GM12878 (cell line): Measurements from ENCODE around the gene LRRC41. TPM values are rescaled to one million over a fixed set of nuclear protein-coding genes. Genes with fewer than 3 reads are reported as not detected.

ENCODE experiments used
- ATAC-seq: fragments of 200-7000 bp; cut with Tn5 transposase; 3 replicates; pipeline ENCODE4 v1.9.1; 2020; ENCODE audit warnings: mild to moderate bottlenecking, moderate library complexity
- BruUV-seq: library from RNA; stranded (reverse); fragments of 400-500 nt; replicated peaks from 2 replicates; lab custom pipeline; 2021; lab: Mats Ljungman, UMichigan
- CTCF ChIA-PET: fragments of 300-600 bp; sonication (Branson Sonifier 250); formaldehyde crosslinking; extraction: SDS; loops from one replicate; lab custom pipeline; 2021; ENCODE audit warnings: inconsistent platforms; lab: Yijun Ruan, JAX
- POLR2A ChIA-PET: fragments of 350-600 bp; formaldehyde crosslinking; extraction: SDS; loops from one replicate; lab custom pipeline; 2021; ENCODE audit warnings: inconsistent platforms; lab: Charles Lee
- RAD21 ChIA-PET: fragments of 300-600 bp; sonication (Branson Sonifier 250); formaldehyde crosslinking; loops from one replicate; lab custom pipeline; 2023; ENCODE audit warnings: antibody characterized with exemption; ENCODE audit not compliant: unreplicated experiment; lab: Charles Lee
- SMC1A ChIA-PET: fragments of 300-600 bp; sonication (Branson Sonifier 250); formaldehyde crosslinking; loops from one replicate; lab custom pipeline; 2023; ENCODE audit not compliant: unreplicated experiment, uncharacterized antibody; lab: Charles Lee
- DNase-seq: peaks from one replicate; pipeline ENCODE4 v3.0.0-alpha.2; 2011; ENCODE audit warnings: low read depth, low spot score
- FAIRE-seq: peaks from 3 replicates; lab custom pipeline; 2011; peaks lifted over from hg19 to GRCh38; lab: Jason Lieb, UNC
- H2AFZ ChIP-seq: 2 replicates; pipeline ENCODE4 v1.6.0; 2011; ENCODE audit warnings: low read depth, low read length, control low read depth; ENCODE audit not compliant: control insufficient read depth
- H3K27ac ChIP-seq: 2 replicates; pipeline ENCODE4 v1.5.1; 2011; ENCODE audit warnings: control low read depth; ENCODE audit not compliant: control insufficient read depth, insufficient read depth
- H3K27me3 ChIP-seq, 2 experiments: replicated peaks in 1 of 2; 2 replicates each; pipeline versions ENCODE4 v1.6.0 to v1.6.1; 2011; ENCODE audit warnings: low read length in 1 of 2; ENCODE audit not compliant: control insufficient read depth in 2 of 2, insufficient read depth in 2 of 2
- H3K36me3 ChIP-seq, 2 experiments: 2 replicates each; pipeline ENCODE4 v1.5.1; 2011; ENCODE audit warnings: low read length in 1 of 2; ENCODE audit not compliant: control insufficient read depth in 2 of 2, insufficient read depth in 2 of 2
- H3K4me1 ChIP-seq: 2 replicates; pipeline ENCODE4 v1.6.1; 2011; ENCODE audit warnings: mild to moderate bottlenecking, low read length, moderate library complexity, mixed read lengths; ENCODE audit not compliant: control insufficient read depth, insufficient read depth
- H3K4me2 ChIP-seq: 2 replicates; pipeline ENCODE4 v1.6.0; 2011; ENCODE audit warnings: control low read depth; ENCODE audit not compliant: control insufficient read depth, insufficient read depth
- H3K4me3 ChIP-seq: fragments of 200-600 bp; sonication (generic); 2 replicates; pipeline ENCODE4 v1.5.1; 2016
- H3K79me2 ChIP-seq: 2 replicates; pipeline ENCODE4 v1.6.0; 2011; ENCODE audit warnings: low read length; ENCODE audit not compliant: control insufficient read depth, insufficient read depth
- H3K9ac ChIP-seq: 2 replicates; pipeline ENCODE4 v1.8.0; 2011; ENCODE audit warnings: low read length, control low read depth, mixed read lengths; ENCODE audit not compliant: control insufficient read depth, insufficient read depth
- H3K9me3 ChIP-seq: replicated peaks from 3 replicates; pipeline ENCODE4 v1.5.1; 2011; ENCODE audit warnings: mild to moderate bottlenecking, low read length; ENCODE audit not compliant: control insufficient read depth, insufficient read depth
- H4K20me1 ChIP-seq: 2 replicates; pipeline ENCODE4 v1.6.0; 2011; ENCODE audit not compliant: control insufficient read depth, insufficient read depth
- BCL11A ChIP-seq: IDR thresholded peaks from 2 replicates; pipeline ENCODE4 v1.6.1; 2011; ENCODE audit warnings: low read depth, low read length
- NBN ChIP-seq: fragments of 450-650 bp; IDR thresholded peaks from 2 replicates; pipeline ENCODE4 v1.6.1; 2016
- PKNOX1 ChIP-seq: fragments of 450-650 bp; IDR thresholded peaks from 2 replicates; pipeline ENCODE4 v1.6.1; 2016; ENCODE audit warnings: mild to moderate bottlenecking
- RBBP5 ChIP-seq: fragments of 200-600 bp; sonication (generic); conservative IDR thresholded peaks from 2 replicates; pipeline ENCODE4 v1.6.1; 2016
- ZBTB4 ChIP-seq: fragments of 450-650 bp; formaldehyde crosslinking; IDR thresholded peaks from 2 replicates; pipeline ENCODE4 v1.4.0; 2022; ENCODE audit warnings: mild to moderate bottlenecking, moderate library complexity
- WGBS: methylation state at CpG from one replicate; pipeline ENCODE4 v1.1.6; 2016; ENCODE audit warnings: low lambda C conversion rate; ENCODE audit not compliant: insufficient replicate concordance, insufficient coverage; ENCODE audit errors: missing lambda C conversion rate; 5-methylcytosine and 5-hydroxymethylcytosine counted together
- in situ Hi-C: fragments of 300-500 bp; cut with MboI; formaldehyde crosslinking; loops from 9 replicates; pipeline ENCODE4 v1.14.3; 2018; ENCODE audit warnings: mixed read lengths
- intact Hi-C: fragments of 100-400 bp; cut with micrococcal nuclease; formaldehyde crosslinking; loops from one replicate; pipeline ENCODE4 v1.14.2; 2022; ENCODE audit not compliant: unreplicated experiment
- polyA plus RNA-seq, 11 experiments: library from polyadenylated mRNA; depleted of rRNA in 4 of 11; unstranded in 6 of 11; stranded (reverse) in 5 of 11; fragments of >200 nt; fragmentation: Nextera tagmentation in 4 of 11; fragmentation: Illumina TruSeq in 1 of 11; extraction: Ambion mirVana in 4 of 11; extraction: Trizol in 1 of 11; gene quantifications; 1 replicate in 1 of 11; 2 replicates in 10 of 11; pipeline versions ENCODE4 v1.2.1 to v1.2.3, GENCODE V29; 2011 to 2016; ENCODE audit warnings: inconsistent platforms in 2 of 11, missing spikeins in 2 of 11, low read depth in 1 of 11
- total RNA-seq, 4 experiments: library from RNA; depleted of rRNA in 3 of 4; stranded (reverse); fragments of >200 nt in 3 of 4; fragmentation: Illumina TruSeq in 1 of 4; extraction: Trizol in 1 of 4; gene quantifications; 2 replicates each; pipeline versions ENCODE4 v1.2.1 to v1.2.3, GENCODE V29; 2013 to 2021
- TF ChIP-seq, protein P1 (sequence below): fragments of 450-650 bp; formaldehyde crosslinking; IDR thresholded peaks from 2 replicates; pipeline ENCODE4 v1.5.0; 2022; ENCODE audit warnings: mild to moderate bottlenecking, missing genetic modification characterization
- TF ChIP-seq, protein P2 (sequence below): fragments of 450-650 bp; conservative IDR thresholded peaks from 2 replicates; pipeline ENCODE4 v1.6.1; 2017; ENCODE audit warnings: mild to moderate bottlenecking, moderate library complexity

The LRRC41 gene
- total and polyA plus RNA-seq, 10 of the 15 experiments (the other 5 are each of a cell fraction or from before 2014, with no cell fraction given), result 12.0 to 79.9 (median 48.5) TPM

- Histone ChIP-seq H3K4me2 (no peak overlapping the region), H3K4me1 (no peaks in the 10 kb centered on the region), H3K36me3 (no peaks in the 10 kb centered on the region), H3K9ac (no peak overlapping the region), H3K4me3 (no peak overlapping the region), H3K9me3 (peaks cover 4% of the 10 kb centered on the region; the same call in 1 of the 3 replicates), H3K27ac (no peak overlapping the region), H4K20me1 (no peaks in the 10 kb centered on the region), H2AFZ (no peak overlapping the region), H3K79me2 (no peaks in the 10 kb centered on the region), H3K27me3 (no peaks in the 10 kb centered on the region)
- SMC1A ChIA-PET, result no interaction called here
- intact Hi-C loops, result no loop called here
- no peak for ATAC-seq
- RAD21 ChIA-PET, result interaction anchor here (0.6 kb wide), 1 partner anchor 25 kb away, joined by 3 read pairs; no protein-coding TSS in a partner anchor
- 51% methylated on average over 4 of the region's 4 CpGs for WGBS
- CTCF ChIA-PET, result interaction anchor here (0.6 to 1.1 kb wide), 2 partner anchors 8 to 15 kb away, joined by 3 to 5 read pairs; no protein-coding TSS in a partner anchor
- in situ Hi-C loops, result no loop called here
- no peak for DNase-seq
- FAIRE-seq, result no peak
- TF ChIP-seq RBBP5, result no peak
- TF ChIP-seq NBN, result no peak
- TF ChIP-seq BCL11A, result no peak
- TF ChIP-seq ZBTB4, result no peak
- TF ChIP-seq PKNOX1, result no peak
- TF ChIP-seq, protein P1, sequence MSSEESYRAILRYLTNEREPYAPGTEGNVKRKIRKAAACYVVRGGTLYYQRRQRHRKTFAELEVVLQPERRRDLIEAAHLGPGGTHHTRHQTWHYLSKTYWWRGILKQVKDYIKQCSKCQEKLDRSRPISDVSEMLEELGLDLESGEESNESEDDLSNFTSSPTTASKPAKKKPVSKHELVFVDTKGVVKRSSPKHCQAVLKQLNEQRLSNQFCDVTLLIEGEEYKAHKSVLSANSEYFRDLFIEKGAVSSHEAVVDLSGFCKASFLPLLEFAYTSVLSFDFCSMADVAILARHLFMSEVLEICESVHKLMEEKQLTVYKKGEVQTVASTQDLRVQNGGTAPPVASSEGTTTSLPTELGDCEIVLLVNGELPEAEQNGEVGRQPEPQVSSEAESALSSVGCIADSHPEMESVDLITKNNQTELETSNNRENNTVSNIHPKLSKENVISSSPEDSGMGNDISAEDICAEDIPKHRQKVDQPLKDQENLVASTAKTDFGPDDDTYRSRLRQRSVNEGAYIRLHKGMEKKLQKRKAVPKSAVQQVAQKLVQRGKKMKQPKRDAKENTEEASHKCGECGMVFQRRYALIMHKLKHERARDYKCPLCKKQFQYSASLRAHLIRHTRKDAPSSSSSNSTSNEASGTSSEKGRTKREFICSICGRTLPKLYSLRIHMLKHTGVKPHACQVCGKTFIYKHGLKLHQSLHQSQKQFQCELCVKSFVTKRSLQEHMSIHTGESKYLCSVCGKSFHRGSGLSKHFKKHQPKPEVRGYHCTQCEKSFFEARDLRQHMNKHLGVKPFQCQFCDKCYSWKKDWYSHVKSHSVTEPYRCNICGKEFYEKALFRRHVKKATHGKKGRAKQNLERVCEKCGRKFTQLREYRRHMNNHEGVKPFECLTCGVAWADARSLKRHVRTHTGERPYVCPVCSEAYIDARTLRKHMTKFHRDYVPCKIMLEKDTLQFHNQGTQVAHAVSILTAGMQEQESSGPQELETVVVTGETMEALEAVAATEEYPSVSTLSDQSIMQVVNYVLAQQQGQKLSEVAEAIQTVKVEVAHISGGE (CRISPR knock-in tag), result no peak
- TF ChIP-seq, protein P2, sequence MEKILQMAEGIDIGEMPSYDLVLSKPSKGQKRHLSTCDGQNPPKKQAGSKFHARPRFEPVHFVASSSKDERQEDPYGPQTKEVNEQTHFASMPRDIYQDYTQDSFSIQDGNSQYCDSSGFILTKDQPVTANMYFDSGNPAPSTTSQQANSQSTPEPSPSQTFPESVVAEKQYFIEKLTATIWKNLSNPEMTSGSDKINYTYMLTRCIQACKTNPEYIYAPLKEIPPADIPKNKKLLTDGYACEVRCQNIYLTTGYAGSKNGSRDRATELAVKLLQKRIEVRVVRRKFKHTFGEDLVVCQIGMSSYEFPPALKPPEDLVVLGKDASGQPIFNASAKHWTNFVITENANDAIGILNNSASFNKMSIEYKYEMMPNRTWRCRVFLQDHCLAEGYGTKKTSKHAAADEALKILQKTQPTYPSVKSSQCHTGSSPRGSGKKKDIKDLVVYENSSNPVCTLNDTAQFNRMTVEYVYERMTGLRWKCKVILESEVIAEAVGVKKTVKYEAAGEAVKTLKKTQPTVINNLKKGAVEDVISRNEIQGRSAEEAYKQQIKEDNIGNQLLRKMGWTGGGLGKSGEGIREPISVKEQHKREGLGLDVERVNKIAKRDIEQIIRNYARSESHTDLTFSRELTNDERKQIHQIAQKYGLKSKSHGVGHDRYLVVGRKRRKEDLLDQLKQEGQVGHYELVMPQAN, result no peak
- no TSS peak for BruUV-seq
- POLR2A ChIA-PET, result no interaction called here
These were observed 66.5 kb downstream of the LRRC41 start for GRCh38 chr1:46236882-46237281.
